Measurements from ENCODE around the gene SEC23A.

The SEC23A gene

GRCh38 chr14:38982278-38982677, 120.8 kb downstream of the SEC23A start:
- no peak for DNase-seq

All from CD4-positive, alpha-beta T cell treated with Interleukin-6 for 4 hours (primary cell).